ENCODE results near the gene TEKT3. TPM values are rescaled to one million over a fixed set of nuclear protein-coding genes. Genes with fewer than 3 reads are reported as not detected.

Gene TEKT3
- total RNA-seq, 1 donor from 2014 or later: not detected

DNA sequence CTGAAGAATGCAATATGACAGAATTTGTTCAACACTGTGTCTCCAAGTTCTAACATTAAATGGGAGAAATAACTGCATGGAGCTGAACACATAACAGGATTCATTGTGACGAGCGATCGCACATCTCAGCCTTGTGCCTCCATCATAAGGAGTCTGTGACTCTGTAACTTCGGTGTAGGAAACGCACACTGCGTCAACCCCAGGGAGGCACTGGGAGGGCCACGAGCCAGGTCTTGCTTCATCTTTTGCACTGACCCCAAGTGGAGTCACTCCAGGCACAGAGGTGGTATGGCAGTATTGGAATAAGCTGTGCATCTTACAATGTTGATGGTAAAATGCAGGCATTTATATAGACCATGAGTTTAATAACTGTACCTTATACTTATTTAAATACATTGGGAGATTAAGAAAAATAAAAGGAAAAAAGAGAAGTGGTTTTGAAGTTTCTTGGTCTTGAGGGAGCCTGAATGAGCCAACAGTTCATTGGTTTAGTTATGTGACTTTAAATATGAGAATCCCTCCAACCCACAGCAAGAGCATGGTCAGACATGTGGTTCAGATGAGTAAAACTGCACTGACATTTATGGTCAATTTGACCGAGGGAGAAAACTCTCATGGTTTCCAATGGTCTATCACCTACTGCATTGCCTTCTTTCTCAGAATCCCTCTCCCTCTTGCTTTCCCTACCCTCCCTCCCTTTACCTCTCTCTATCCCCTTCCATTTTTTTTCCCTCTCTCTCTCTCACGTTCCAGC, 70.6 kb downstream of the TEKT3 start:
- no peak overlapping the region for H3K27ac ChIP-seq
- H3K4me3 ChIP-seq: no peak overlapping the region
- DNase-seq (no peak), ATAC-seq (no peak)
- TF ChIP-seq, protein P1, sequence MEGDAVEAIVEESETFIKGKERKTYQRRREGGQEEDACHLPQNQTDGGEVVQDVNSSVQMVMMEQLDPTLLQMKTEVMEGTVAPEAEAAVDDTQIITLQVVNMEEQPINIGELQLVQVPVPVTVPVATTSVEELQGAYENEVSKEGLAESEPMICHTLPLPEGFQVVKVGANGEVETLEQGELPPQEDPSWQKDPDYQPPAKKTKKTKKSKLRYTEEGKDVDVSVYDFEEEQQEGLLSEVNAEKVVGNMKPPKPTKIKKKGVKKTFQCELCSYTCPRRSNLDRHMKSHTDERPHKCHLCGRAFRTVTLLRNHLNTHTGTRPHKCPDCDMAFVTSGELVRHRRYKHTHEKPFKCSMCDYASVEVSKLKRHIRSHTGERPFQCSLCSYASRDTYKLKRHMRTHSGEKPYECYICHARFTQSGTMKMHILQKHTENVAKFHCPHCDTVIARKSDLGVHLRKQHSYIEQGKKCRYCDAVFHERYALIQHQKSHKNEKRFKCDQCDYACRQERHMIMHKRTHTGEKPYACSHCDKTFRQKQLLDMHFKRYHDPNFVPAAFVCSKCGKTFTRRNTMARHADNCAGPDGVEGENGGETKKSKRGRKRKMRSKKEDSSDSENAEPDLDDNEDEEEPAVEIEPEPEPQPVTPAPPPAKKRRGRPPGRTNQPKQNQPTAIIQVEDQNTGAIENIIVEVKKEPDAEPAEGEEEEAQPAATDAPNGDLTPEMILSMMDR (IDR thresholded peaks at IDR 0.05): no peak
- no peaks in the 10 kb centered on the region for H3K9me3 ChIP-seq
- H3K4me1 ChIP-seq: peaks cover 19% of the 10 kb centered on the region
- H3K27me3 ChIP-seq: no peaks in the 10 kb centered on the region
- no peaks in the 10 kb centered on the region for H3K36me3 ChIP-seq
- intact Hi-C loops (cut with DNase I): no loop called here

DNA sequence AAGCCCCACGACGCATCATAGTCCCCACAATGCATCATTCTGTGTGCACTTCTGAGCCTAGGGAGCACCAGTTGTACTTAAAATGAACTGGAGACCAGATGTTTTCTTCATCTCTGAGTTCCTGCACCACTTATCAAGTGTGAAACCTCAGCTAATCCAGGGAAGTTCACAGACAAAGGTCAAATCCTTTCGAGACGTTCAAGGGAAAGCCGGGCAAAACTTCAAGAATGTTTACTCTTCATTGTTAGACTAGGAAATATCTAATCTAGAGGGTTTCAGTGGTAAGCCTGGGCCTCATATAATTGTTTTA, 71.7 kb downstream of the TEKT3 start:
- peaks cover 19% of the 10 kb centered on the region for H3K4me1 ChIP-seq
- H3K9me3 ChIP-seq: no peaks in the 10 kb centered on the region
- H3K27ac ChIP-seq: no peak overlapping the region
- H3K4me3 ChIP-seq: no peak overlapping the region
- intact Hi-C loops (cut with DNase I): no loop called here
- TF ChIP-seq, protein P1 (IDR thresholded peaks at IDR 0.05): no peak
- H3K36me3 ChIP-seq: no peaks in the 10 kb centered on the region
- DNase-seq (no peak), ATAC-seq (no peak)
- no peaks in the 10 kb centered on the region for H3K27me3 ChIP-seq

DNA sequence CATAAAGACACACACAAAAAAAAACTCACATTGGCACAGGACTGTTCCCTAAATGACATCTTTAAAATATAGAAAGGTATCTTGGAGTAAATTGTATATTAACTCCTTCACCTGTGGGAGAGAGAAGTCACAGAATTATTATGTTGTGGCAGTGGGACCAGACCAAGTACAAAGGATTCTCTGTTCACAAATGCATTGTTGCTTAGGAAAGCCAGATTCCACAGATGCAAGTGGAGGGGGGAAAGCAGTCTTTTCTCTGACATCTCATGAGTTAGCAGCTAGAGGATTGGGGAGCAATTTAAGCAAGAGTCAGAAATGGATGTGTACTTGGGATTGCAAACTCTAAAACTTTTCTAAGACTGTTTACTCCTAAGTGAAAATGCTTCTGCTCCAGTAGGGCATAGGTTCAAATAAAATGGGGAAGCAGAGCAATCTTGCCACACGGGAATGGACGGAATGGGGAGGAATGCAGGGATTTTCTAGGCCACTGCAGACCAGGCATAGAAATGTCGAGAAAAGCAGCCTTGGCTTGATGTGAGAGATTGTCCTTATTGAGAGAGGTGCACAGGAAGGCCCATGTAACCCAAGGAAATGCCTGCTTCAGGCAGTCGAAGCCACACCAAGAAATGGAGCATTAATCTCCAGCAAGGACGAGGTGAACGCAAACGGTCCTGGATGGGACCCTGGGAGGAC, 72.2 kb downstream of the TEKT3 start:
- Histone ChIP-seq H3K4me3 (no peak overlapping the region), H3K4me1 (peaks cover 19% of the 10 kb centered on the region), H3K27ac (no peak overlapping the region), H3K36me3 (no peaks in the 10 kb centered on the region), H3K27me3 (no peaks in the 10 kb centered on the region), H3K9me3 (no peaks in the 10 kb centered on the region)
- ATAC-seq (no peak), DNase-seq (no peak)
- TF ChIP-seq, protein P1 (IDR thresholded peaks at IDR 0.05): no peak
- intact Hi-C loops (cut with DNase I): no loop called here

DNA sequence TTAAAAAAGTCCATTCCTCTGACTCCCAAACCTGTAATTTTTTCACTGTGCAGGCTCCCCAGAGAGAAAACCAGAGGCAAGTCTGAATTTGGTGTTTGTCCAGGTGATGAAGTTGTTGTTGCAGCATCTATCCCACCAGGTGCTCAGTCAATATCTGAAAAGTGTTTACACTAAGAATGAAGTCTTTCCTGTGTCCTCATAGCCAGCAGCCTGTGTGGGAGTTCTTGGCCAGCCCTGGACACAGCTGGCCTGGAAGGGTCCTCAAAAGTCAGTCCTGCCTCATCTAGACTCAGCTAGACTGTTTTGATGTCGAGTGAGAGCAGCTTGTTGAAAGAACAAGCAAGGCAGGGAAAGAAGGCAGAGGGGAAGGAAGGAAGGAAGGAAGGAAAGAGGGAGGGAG, 72.9 kb downstream of the TEKT3 start:
- no peaks in the 10 kb centered on the region for H3K27me3 ChIP-seq
- intact Hi-C loops (cut with DNase I): no loop called here
- H3K9me3 ChIP-seq: no peaks in the 10 kb centered on the region
- ATAC-seq (no peak), DNase-seq (no peak)
- TF ChIP-seq, protein P1 (IDR thresholded peaks at IDR 0.05): no peak
- H3K27ac ChIP-seq: no peak overlapping the region
- H3K36me3 ChIP-seq: no peaks in the 10 kb centered on the region
- no peak overlapping the region for H3K4me3 ChIP-seq
- H3K4me1 ChIP-seq: peaks cover 14% of the 10 kb centered on the region

DNA sequence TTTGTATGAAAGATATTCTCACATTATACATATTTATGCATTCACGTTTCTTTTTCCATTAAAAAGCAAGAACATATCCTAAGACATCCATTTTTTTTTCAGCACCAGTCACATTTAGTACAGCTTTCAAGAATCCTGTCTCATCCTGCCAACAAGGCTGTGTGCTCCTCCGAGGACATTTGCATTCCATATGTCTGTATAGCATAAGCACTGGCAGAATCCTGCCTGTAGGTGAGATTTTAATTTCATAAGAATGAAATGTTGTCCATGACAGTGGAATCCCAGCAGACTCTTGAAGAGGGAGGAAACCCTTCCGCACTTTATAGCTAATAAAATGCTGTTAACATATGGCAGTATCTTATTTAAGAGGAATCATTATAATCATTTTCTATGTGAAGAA, 73.4 kb downstream of the TEKT3 start:
- Histone ChIP-seq H3K27ac (no peak overlapping the region), H3K27me3 (no peaks in the 10 kb centered on the region), H3K36me3 (no peaks in the 10 kb centered on the region), H3K9me3 (no peaks in the 10 kb centered on the region), H3K4me1 (peaks cover 13% of the 10 kb centered on the region), H3K4me3 (no peak overlapping the region)
- ATAC-seq (no peak), DNase-seq (no peak)
- intact Hi-C loops (cut with DNase I): no loop called here
- TF ChIP-seq, protein P1 (IDR thresholded peaks at IDR 0.05): no peak

Measured in upper lobe of right lung (tissue), 1 donor.